GM18870 (cell line): Measurements from ENCODE around the gene SMAD3.
A peak's percentile ranks its signal among the peaks of the same experiment; 100 is the strongest.

Experiments
- ATAC-seq: cut with Tn5 transposase; IDR thresholded peaks from one replicate; pipeline ENCODE4 v1.9.1; 2021; ENCODE audit warnings: moderate library complexity; ENCODE audit not compliant: unreplicated experiment

Gene SMAD3

DNA sequence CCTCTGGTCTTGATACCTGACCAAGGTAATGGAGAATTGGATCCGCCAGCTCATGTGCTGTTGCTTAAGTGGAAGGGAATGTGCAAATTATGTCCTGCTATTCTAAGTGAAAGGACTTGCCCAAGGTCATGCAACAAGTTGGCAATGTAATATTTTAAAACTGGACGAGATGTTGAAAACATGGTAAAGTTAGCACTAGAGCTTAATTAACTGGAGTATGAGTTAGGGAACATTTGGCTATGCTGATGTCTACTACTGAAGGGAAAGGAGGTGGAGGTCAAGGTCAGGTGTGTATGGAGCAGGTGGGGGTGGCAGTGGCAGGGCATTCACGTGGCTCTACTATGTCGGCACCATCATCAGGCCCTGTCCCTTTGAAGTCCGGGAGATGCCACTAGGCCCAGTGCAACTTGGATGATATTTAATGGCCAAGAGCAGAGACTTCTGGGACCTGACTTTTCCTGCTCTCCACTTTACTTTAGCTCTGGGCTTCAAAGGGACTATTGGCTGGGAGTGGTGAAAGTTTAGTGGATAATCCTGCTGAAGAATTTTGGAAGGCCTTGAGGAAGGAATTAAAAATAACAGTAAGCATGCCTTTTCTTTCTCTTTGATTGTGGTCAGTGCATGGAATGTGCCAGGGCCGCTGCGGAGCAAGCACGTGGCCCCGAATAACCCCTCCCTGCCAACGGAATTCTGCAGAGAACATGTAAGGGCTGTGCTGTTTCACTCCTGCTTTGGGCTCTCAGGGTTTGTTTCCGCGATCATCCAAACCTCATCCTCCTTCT is 14.9 kb downstream of the SMAD3 start:
- ATAC-seq = no peak

DNA sequence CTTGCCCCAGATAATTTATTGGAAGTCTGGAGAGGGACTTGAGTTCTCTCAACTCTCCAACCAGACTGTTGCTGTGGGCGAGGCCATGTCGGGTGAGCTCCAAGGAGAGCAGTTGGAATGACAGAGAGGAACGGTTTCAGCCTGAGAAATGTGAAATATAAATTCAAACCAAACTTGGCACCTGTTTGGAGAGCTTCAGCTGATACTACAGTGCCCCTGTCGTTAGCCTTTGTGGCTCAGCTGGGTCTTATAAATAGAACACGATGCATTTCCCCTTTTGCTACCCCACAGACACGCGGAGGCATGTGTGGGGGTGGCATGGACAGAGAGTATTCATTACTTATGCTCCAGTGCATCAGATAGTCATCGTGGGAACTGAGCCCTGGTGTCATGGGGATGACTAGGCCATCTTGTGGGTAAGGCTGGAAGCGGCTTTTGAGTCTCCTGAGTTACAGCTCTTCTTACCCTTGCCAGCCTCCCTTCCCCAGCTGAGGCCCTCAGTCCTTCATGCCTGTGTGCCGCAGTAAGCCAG is 15.6 kb downstream of the SMAD3 start:
- ATAC-seq = peak; percentile 38

DNA sequence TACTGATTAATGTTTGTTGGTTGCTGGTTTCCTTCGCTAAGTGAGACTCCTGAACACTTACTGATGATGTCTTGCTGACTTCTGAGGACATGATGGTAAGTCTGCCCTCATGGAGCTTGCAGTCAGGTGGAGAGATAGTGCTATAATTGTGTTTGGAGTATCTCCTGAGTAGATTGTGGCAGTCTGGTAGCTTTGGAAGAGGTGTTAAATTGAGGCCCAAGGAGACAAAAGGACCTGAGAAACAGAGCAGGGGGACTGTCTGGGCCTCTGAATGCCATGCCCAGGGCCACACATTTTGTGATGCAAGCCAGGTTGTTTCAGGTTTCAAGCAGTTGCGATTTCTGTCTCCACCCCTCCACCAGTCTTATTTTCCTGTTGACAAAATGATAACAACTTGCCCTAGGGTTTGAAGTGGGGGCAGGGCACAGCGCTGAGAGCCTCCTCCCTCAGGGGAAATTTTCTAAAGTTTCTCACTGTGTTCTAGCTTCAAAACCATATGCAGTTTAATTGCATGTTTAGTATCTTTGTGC is 16.7 kb downstream of the SMAD3 start:
- no peak for ATAC-seq

DNA sequence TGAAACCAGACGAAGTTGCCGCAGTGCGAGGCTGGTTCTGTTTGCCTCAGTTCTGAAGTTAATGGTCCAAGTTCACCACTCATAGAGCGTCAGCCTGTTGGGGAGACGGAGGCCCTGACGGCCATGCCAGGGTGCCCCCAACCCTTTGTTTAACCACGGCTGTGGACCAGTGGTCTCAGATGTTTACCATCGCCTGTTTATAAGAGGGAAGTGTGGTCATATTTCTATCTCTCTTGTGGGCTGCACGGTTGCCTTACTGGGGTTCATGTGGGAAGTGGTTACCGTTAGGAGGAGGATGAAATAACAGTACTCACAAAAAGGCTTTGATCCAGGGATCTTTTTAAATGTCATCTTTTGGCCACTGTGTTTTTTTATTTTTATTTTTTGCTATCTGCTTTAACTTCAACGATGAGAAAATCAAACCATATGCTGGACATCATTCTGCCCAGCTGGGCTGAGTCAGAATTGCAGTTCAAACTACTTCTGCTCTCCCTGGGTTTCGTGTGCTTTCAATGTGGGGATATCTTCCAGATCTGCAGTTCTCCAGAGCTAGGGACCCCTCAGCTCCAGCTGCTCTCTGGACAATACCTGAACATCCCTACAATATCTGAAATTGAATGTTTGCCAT is 17.8 kb downstream of the SMAD3 start:
- no peak for ATAC-seq

DNA sequence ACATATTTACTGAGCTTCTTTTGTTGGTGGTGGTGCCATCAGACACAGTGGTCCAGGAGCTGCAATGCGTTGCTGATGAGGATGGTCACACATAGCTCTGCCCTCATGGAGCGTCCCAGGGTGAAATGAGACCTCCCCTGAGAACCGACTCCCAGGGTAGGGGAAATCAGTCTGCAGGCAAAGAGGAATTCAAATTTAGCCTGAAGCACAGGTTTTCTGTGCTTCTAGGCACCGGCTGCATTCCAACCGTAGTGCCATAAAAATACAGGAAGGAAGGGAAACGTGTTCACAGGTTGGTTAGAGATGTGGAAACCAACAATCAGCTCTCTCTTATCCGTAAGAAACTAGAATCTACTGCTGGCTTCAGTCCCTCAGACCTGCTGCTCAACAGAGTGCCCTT is 19.2 kb downstream of the SMAD3 start:
- no peak for ATAC-seq

DNA sequence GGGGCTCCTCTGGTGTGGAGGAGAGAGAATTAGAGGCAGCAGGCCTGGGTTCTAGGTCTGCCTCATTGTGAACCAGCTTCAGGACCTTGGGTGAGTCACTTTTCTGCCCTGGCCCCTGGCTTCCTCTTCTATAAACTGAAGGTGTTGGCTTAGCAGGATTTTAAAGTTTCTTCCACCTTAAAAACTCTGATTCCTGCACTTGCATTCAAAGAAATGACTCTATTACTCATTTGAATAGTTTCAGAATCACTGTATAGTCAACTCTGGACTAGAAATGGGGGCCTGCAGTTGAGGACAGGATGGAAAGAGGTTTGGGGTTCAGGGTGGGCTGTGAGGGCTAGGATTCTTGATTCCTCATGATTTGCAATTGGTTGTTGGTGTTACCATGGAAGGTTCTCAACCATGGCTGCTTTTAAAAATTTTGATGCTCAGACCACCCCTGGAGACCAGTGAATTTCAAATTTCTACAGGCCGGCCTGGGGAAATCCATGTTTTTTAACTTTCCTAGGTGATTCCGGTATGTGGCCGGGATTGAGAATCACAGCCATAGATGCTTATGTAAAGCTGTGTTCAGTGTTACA is 19.9 kb downstream of the SMAD3 start:
- peak; percentile 32 for ATAC-seq

DNA sequence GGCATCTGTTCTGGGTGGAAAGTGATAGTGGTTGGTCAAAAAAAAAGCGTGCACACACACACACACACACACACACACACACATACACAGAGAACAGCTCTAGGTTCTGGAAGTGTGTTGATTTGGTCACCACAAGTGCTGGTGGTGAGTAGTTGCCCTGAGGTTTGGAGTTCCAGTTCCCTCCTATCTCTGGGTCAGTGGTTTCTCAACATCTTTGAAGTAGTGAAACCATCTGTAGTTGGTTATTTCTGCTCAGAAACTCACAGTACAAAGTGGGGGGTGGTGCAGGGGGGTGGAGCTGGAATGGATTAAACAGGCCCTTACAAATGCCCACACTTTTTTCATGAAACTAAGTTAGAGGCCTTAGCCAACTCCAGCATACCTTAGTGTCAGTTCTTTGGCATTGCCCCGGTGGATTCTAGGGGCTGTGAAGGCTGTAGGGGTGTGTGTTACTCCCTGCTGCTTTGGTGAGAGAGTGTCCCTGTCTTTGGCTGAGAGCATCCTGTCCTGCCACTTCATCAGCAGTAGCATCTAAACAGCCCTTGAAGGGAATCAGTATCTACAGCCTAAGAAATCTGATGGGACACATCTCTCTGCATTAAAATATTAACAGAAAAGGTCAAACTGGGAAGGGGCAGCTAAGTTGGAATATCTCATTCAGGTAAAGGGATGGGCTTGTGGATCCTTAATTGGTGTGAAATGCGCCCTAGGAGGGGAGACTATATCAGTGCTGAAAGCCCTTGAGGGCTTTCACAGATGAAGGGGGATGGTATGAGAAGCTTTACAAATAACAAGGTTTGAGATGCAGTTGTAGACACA is 20.6 kb downstream of the SMAD3 start:
- ATAC-seq = peak; percentile 36

DNA sequence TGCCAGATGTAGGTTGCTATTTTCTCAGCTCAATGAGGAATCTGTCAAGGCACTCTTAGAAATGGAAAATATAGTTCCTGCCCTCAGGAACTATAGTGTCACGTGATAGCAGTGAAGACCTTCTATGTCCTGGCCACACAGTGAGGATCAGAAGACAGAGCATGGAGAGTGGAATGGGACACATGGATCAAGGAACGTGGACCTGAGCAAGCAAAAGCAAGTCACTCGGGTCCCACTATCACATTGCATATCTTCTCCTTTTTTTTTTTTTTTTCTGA is 21.2 kb downstream of the SMAD3 start:
- no peak for ATAC-seq

DNA sequence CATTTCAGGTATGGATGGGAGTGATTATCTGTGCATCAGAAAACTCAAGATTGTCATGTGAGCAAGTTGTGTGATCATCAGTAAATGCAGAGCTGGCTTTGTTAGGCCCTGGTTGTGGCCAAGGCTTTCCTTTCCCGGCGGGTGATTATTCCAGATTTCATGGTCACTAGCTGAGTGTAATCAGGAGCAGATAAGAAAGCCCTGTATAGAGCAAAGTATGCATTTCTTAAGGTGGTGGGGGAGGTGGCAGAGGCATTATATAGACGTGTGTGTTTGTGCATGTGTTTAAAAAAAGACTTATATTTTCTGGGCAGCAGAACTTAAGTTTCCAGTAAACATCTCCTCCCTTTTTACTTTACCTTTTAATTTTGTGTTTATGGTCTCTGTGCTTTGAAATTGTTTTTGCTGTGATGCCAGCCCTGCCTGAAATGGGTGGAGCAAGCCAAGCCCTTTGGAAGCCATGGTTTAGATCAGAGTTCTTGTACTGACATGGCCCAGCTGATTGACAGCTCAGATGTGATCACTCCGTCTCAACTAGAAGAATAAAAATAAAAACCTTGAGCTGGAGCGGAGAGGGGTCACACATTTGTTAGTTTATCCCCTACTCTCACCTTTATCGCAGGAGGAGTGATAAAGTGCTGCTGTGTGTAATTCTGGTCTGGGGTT is 22.2 kb downstream of the SMAD3 start:
- ATAC-seq = no peak

DNA sequence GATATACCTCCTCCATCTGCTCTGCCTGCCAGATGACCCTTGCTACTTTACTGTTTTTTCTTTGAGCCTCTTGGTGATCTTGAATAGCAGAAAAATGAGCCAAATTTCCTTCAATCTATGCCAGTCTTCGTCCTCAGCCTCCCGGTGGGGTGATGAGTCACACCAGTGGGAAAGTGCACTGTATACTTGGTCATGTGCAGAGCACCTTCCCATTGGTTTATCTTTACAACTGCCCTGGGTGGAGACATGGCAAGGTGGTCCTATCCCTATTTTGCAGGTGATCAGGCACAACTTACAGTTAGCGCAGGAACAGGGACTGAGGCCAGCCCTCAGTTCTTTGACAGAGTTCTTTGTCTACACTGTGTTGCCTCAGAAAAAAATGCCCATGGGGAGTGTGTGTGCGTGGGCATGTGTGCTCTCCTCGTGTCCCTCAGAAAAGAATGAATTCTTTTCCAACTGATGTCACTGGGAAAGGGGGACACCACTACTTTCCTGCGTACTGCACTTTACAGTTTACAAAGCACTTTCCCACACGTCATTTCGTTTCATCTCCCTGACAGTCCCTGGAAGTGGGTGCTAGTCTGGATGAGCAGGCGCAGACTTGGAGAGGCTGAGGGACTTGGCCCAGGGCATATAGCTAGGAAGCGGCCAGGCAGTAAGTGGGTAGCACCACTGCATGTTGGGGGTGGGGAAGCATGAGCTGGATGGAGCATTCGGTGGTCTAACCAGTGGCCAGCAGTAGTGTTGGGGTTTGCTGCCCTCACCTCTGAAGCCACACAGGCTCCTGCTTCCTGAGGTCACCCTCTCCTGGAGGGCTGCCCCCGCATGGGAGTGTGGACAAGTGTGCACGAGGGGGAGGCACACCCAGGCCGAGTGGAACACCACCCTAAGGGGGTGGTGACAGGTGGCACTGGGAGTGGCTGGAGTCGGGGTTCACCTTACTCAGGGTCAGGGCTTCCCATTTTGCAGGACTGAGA is 24.1 kb downstream of the SMAD3 start:
- no peak for ATAC-seq

DNA sequence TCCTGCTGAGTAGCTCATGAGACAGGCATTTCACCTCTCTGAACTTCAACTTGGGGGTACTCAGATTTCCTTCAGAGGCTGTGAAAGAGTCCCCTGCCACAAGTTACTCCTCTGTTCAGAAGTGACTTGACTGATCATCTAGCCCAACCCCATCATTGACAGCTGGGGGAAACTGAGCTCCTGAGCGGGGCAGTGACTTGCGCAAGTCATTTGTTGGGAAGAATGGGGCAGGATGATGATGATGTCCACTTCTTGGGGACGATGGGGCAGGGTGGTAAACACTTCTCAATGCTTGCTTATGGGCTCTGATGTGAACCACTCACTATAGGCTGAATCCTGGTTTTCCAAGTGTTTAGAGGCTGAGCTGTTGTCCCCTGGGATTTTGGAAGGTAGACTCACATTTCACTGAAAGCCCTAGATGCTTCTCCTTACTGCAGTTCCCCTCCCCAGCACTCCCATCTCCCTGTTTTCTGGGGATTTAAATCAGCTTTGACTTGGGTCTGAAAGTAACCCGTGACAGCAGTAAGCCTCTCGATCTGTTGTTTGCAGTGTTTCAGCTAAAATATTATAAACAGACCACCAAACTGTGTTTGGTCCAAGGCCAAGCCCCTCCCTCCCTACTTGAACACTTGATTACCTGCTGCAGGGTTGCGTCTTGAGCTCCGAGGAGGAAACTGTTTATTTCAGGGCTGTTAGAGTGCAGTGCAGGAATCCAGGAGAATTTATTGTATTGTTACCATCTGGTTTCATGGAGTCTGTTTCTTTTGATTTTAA is 25.1 kb downstream of the SMAD3 start:
- no peak for ATAC-seq

DNA sequence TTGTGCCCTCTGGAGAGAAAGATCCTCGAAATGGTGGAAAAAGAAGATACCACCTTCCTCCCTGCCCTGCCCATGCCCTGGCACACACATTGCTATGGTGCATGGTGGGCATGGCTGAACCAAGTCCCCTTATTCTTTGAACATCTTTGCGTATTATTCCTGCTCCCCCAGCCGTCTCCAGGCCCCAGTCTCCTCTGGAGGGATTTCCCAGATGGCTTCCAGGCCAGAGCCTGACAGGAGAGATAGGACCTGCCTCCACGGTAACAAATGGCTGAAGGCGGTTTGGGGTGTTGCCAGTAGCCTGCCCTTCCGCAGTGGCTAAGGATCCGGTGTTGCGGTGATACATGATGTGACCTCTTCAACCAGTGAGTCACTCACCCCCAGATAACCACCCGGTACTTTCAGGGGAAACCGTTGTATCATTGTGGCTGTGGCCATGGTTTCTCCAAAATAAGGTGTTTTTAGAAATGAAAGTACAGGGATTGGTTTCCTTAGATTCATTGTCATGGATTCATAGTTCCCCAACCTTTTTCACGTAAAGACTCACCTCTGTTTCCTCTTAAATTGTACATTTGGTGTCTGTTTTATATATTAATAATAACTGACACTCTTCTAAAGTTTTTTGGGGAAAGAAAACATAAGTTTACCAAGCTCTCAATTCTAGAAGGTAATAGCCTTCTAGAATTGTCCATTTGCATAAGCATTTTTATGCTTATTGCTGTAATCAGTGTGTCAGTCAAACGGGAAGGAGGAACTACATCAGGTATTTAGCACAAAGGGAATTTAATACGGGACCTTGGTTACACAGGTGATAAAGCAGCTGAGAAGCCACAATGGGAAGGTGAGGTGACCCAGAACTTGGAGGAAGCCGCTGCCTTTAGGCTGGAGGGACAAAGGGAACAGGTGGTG is 25.9 kb downstream of the SMAD3 start:
- ATAC-seq = peak; percentile 70

DNA sequence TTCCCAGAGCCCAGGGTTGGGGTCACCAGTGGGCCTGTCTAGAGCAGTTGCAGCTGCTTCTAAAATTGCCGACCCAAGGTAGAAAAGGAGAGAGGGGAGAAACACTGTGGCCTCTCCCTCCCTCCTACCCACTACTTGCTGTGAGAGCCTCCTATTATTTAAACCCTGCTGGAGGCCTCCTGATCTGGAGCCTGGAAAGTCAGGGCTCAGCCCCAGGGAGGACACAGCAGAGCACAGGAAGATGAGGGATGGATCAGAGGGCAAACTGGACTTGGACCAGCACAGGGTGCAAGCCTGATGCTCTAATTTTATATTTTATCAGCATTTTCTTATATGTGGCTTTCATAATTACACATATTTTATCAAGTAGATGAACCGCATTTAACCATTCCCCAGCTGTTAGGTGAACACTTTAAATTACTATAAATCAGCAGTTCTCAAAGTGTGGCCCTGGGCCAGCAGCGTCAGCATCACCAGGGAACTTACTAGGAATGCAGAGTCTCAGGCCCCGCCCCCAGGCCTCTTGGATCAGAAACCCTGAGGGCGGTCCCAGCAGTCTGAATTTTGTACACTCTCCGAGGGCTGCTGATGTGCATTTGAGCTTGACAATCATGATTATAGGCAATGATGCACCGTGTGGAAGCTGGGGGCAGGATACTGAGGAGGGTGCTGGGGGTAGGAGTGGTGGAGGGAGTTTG is 26.7 kb downstream of the SMAD3 start:
- no peak for ATAC-seq

DNA sequence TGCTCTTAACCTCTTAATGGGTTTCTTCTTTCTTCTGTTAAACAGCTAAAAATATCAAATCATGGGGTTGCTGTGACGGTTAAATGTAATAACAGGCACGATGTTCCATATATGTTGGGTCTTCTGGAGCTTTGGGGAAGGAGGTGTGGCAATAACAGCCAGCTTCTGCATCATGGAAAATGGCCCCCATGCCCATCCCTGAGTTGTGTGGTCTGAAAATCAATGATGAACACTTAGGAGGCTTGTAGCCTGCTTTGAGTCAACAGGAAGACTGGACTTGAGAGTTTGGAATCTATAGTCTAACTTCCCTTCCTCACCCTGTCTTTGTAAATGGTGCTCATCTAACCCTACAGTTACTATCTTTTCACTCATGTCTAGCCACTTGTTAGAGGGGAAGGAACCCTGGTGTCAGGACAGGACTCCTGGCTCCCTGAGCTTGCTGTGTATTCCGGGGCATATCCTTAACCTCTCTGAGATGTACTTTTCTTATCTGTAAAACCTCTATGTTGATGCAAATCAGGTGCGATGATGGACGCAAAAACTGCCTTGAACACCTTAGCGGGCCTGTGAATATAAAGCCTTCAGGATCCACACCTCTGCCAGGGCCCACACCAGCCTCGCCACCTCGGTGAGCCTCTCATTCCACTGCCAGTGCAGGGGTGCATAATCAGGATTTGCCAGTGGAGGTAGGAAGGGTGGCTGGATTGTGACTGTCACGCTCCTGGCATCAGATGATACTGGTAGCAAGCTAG is 27.5 kb downstream of the SMAD3 start:
- ATAC-seq = no peak

DNA sequence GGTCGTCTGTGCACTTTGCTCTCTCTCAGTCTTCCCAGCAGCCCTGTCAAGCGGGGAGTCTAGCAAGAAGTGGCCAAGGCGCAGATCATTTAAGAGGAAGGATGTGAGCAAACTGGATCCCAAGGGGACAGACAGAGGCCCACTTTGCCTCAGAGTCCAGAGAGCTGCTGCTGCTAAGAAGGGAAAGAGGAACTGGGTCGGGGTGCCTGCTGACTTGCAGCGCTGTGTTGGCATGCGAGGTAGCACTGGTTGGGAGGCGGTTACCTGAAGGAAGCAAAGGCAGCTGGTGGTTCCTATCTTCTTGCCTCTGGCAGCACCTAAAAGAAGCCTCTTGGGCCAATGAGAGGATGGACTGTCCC is 28.1 kb downstream of the SMAD3 start:
- no peak for ATAC-seq

DNA sequence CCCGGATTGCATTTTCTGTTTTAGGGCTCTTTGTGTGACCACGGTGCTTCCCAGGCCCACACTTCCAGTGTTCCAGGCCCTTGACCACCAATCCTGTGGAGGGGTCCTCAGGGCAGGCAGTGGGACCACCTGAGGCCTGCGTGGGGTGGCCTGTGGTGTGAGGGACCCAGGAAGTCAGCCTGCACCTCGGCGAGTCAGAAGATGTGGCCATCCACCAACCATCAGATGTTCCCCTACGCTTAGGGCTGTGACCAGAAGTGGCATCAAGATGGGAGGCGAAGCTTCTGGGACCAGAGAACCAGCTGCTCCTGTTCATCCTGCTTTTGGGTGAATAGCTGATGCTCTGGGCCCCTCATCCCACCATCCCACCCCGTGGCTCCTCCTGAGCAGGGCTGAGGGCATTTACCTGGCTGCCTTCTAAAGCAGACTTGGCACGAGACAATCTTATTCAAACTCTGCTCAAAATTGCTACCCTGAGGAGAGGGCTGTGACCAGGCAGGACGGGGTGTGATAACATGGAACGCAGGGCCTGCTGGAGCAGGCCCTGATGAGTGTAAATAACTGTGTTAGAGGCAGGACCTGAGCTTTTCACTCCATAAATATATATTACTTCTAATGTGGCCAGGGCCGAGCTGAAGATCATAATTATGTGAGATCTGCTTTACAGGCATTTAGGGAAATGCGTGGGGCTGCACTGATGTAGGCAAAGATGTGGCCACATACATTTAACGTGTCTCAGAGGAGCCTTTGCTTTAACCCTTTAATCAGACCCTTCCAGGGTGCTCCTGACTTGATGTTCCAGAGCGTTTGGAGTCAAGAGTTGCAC is 28.8 kb downstream of the SMAD3 start:
- ATAC-seq = no peak
